Measurements from ENCODE around the gene MIA.

- TF ChIP-seq CTCF (IDR thresholded peaks at IDR 0.05; ENCODE audit: insufficient read depth, low read length, poor library complexity, severe bottlenecking) (no peak), EZH2phosphoT487 (conservative IDR thresholded peaks at IDR 0.05; ENCODE audit: low read length) (no peak)
Measured at GRCh38 chr19:40805258-40805868, 30.0 kb downstream of the MIA start.
